Peyer's patch (tissue), 4 donors: ENCODE measurements around the gene MYO1D. TPM values are rescaled to one million over a fixed set of nuclear protein-coding genes. Genes with fewer than 3 reads are reported as not detected.

Experiments
- DNase-seq, 3 donors: peaks; one replicate each; pipeline ENCODE4 v3.0.0-alpha.2; 2017 to 2019
- H3K27ac ChIP-seq, 4 donors: fragments of 200-600 bp; sonication (generic); one replicate each; pipeline ENCODE4 v1.5.1; 2016 to 2019
- H3K27me3 ChIP-seq, 2 donors: fragments of 200-600 bp; sonication (generic); one replicate each; pipeline ENCODE4 v1.5.1; 2019
- H3K36me3 ChIP-seq, 3 donors: fragments of 200-600 bp; sonication (generic); one replicate each; pipeline ENCODE4 v1.5.1; 2016 to 2019
- H3K4me1 ChIP-seq, 4 donors: fragments of 200-600 bp; sonication (generic); one replicate each; pipeline ENCODE4 v1.5.1; 2016 to 2019
- H3K4me3 ChIP-seq, 4 donors: fragments of 200-600 bp; sonication (generic); 1 replicate in 3 of 4; 2 replicates in 1 of 4; pipeline ENCODE4 v1.5.1; 2016 to 2019; ENCODE audit warnings: mild to moderate bottlenecking in 1 of 4
- H3K9me3 ChIP-seq, 4 donors: fragments of 200-600 bp; sonication (generic); one replicate each; pipeline ENCODE4 v1.5.1; 2016 to 2019; ENCODE audit warnings: mild to moderate bottlenecking in 1 of 4
- CTCF ChIP-seq, 6 experiments: fragments of 450-650 bp in 4 of 6; fragments of 200-600 bp in 2 of 6; sonication (generic) in 1 of 6; IDR thresholded peaks; one replicate each; pipeline ENCODE4 v1.5.1; 2017 to 2019; ENCODE audit warnings: antibody characterized with exemption in 6 of 6, mild to moderate bottlenecking in 3 of 6, moderate library complexity in 1 of 6
- POLR2A ChIP-seq, 2 donors: fragments of 450-650 bp; IDR thresholded peaks; one replicate each; pipeline ENCODE4 v1.5.1; 2017; ENCODE audit warnings: antibody characterized with exemption in 2 of 2, mild to moderate bottlenecking in 2 of 2, moderate library complexity in 2 of 2
- total RNA-seq, 4 donors: library from RNA; depleted of rRNA; stranded (reverse); fragments of >200 nt; gene quantifications; one replicate each; pipeline ENCODE4 v1.1.0, GENCODE V29; 2016

Gene MYO1D
- total RNA-seq, 4 donors from 2014 or later = 148 to 340 (median 328) TPM

- Histone ChIP-seq H3K4me3 (peak overlapping the region; percentile 79 to 97 (median 93)), H3K27me3 (no peaks in the 10 kb centered on the region), H3K27ac (peak overlapping the region; percentile 93 to 100 (median 96)), H3K9me3 (no peaks in the 10 kb centered on the region), H3K36me3 (no peaks in the 10 kb centered on the region), H3K4me1 (peaks cover 0 to 26% (median 3%) of the 10 kb centered on the region in 4 donors)
- TF ChIP-seq CTCF (IDR thresholded peaks at IDR 0.05) (peak; percentile 72 to 100 (median 96)), POLR2A (IDR thresholded peaks at IDR 0.05) (no peak)
- peak; percentile 87 to 97 (median 96) for DNase-seq
These were observed 340 bp upstream of the MYO1D start for GRCh38 chr17:32877164-32877764.

- TF ChIP-seq POLR2A (IDR thresholded peaks at IDR 0.05) = no peak
- no peak for TF ChIP-seq CTCF (IDR thresholded peaks at IDR 0.05)
- Histone ChIP-seq H3K27ac (peak overlapping the region; percentile 93 to 100 (median 96)), H3K4me1 (peaks cover 0 to 38% (median 3%) of the 10 kb centered on the region in 4 donors), H3K36me3 (no peaks in the 10 kb centered on the region), H3K9me3 (no peaks in the 10 kb centered on the region), H3K4me3 (peak overlapping the region; percentile 79 to 97 (median 93)), H3K27me3 (no peaks in the 10 kb centered on the region)
- DNase-seq = no peak
These were observed 954 bp downstream of the MYO1D start for GRCh38 chr17:32875923-32876416.

GRCh38 chr17:32875230-32875917, 1.6 kb downstream of the MYO1D start:
- H3K27me3 ChIP-seq = no peaks in the 10 kb centered on the region
- peaks cover 0 to 44% (median 3%) of the 10 kb centered on the region in 4 donors for H3K4me1 ChIP-seq
- TF ChIP-seq CTCF (IDR thresholded peaks at IDR 0.05) (no peak), POLR2A (IDR thresholded peaks at IDR 0.05) (no peak)
- H3K36me3 ChIP-seq = no peaks in the 10 kb centered on the region
- H3K27ac ChIP-seq = peak overlapping the region in 3 of 4 donors; percentile 93 to 100 (median 98)
- H3K9me3 ChIP-seq = no peaks in the 10 kb centered on the region
- no peak for DNase-seq
- peak overlapping the region in 3 of 4 donors; percentile 79 to 95 (median 91) for H3K4me3 ChIP-seq

- H3K4me3 ChIP-seq = no peak overlapping the region
- no peak for DNase-seq
- no peak for TF ChIP-seq CTCF (IDR thresholded peaks at IDR 0.05)
- TF ChIP-seq POLR2A (IDR thresholded peaks at IDR 0.05) = no peak
- H3K27me3 ChIP-seq = no peaks in the 10 kb centered on the region
- no peaks in the 10 kb centered on the region for H3K36me3 ChIP-seq
- peaks cover 0 to 59% (median 3%) of the 10 kb centered on the region in 4 donors for H3K4me1 ChIP-seq
- H3K9me3 ChIP-seq = no peaks in the 10 kb centered on the region
- no peak overlapping the region for H3K27ac ChIP-seq
These were observed 3.8 kb downstream of the MYO1D start for GRCh38 chr17:32873114-32873513.

- Histone ChIP-seq H3K27me3 (no peaks in the 10 kb centered on the region), H3K36me3 (no peaks in the 10 kb centered on the region), H3K9me3 (no peaks in the 10 kb centered on the region), H3K4me3 (no peak overlapping the region), H3K4me1 (peaks cover 0 to 51% (median 3%) of the 10 kb centered on the region in 4 donors), H3K27ac (no peak overlapping the region)
- no peak for DNase-seq
- TF ChIP-seq CTCF (IDR thresholded peaks at IDR 0.05) = no peak
- no peak for TF ChIP-seq POLR2A (IDR thresholded peaks at IDR 0.05)
These were observed 5.2 kb downstream of the MYO1D start for GRCh38 chr17:32871746-32872145.
